HCT116 (cell line): ENCODE measurements around the gene CELF2. TPM values are rescaled to one million over a fixed set of nuclear protein-coding genes. Genes with fewer than 3 reads are reported as not detected.

Source experiments
- ATAC-seq: fragments of 200-7000 bp; cut with Tn5 transposase; 2 replicates; pipeline ENCODE4 v1.9.1; 2020; ENCODE audit warnings: mild to moderate bottlenecking, moderate library complexity
- BruUV-seq: library from RNA; stranded (reverse); fragments of 400-500 nt; replicated peaks from 2 replicates; lab custom pipeline; 2021; lab: Mats Ljungman, UMichigan
- CTCF ChIA-PET: fragments of 300-600 bp; sonication (Branson Sonifier 250); formaldehyde crosslinking; loops from one replicate; lab custom pipeline; 2021; ENCODE audit warnings: antibody characterized with exemption; lab: Charles Lee
- POLR2A ChIA-PET: fragments of 300-600, 350-600 bp; sonication (Branson Sonifier 250); formaldehyde crosslinking; loops from one replicate; lab custom pipeline; 2021; ENCODE audit warnings: antibody characterized with exemption; lab: Charles Lee
- RAD21 ChIA-PET, 2 experiments: fragments of 300-600 bp; sonication (Branson Sonifier 250); formaldehyde crosslinking; loops; one replicate each; lab custom pipeline; 2023; ENCODE audit warnings: low total read pairs in 2 of 2; ENCODE audit not compliant: uncharacterized antibody in 2 of 2, unreplicated experiment in 2 of 2, low non-redundant PET in 1 of 2; lab: Charles Lee
- DNase-seq: peaks from one replicate; pipeline ENCODE4 v3.0.0-alpha.2; 2010; ENCODE audit warnings: low read depth, low spot score
- H2AFZ ChIP-seq: fragments of 200-600 bp; shearing (Covaris generic), sonication (generic); 2 replicates; pipeline ENCODE4 v1.6.1; 2017; ENCODE audit warnings: low read depth, mixed run types, mixed read lengths, antibody characterized with exemption, low read length; ENCODE audit not compliant: poor library complexity, severe bottlenecking
- H3K27ac ChIP-seq: 2 replicates; pipeline ENCODE4 v1.5.1; 2012; ENCODE audit warnings: low read depth, low read length
- H3K27me3 ChIP-seq: fragments of 200-600 bp; sonication (generic); 2 replicates; pipeline ENCODE4 v1.6.1; 2016; ENCODE audit warnings: mixed run types, low read length, mixed read lengths; ENCODE audit not compliant: insufficient read depth
- H3K36me3 ChIP-seq, 2 experiments: fragments of 200-500 bp in 1 of 2; fragments of 200-600 bp in 1 of 2; sonication (Bioruptor generic) in 1 of 2; sonication (generic) in 1 of 2; 2 replicates each; pipeline versions ENCODE4 v1.5.1 to v1.6.1; 2014 to 2016; ENCODE audit warnings: low read length in 2 of 2, inconsistent platforms in 1 of 2, mixed read lengths in 1 of 2, mixed run types in 1 of 2; ENCODE audit not compliant: insufficient read depth in 2 of 2, control insufficient read depth in 1 of 2
- H3K4me1 ChIP-seq, 2 experiments: fragments of 200-600 bp in 1 of 2; sonication (generic) in 1 of 2; 2 replicates each; pipeline versions ENCODE4 v1.5.1 to v1.6.1; 2012 to 2017; ENCODE audit warnings: low read length in 2 of 2, inconsistent platforms in 1 of 2, mild to moderate bottlenecking in 1 of 2, mixed read lengths in 1 of 2, mixed run types in 1 of 2, moderate library complexity in 1 of 2; ENCODE audit not compliant: insufficient read depth in 2 of 2, control insufficient read depth in 1 of 2
- H3K4me2 ChIP-seq: fragments of 200-600 bp; sonication (generic); 2 replicates; pipeline ENCODE4 v1.6.1; 2017; ENCODE audit warnings: mixed run types, low read length, mixed read lengths
- H3K4me3 ChIP-seq, 2 experiments: fragments of 200-600 bp in 1 of 2; sonication (generic) in 1 of 2; replicated peaks in 1 of 2; 2 replicates each; pipeline ENCODE4 v1.5.1; 2011 to 2016; ENCODE audit warnings: low read length in 2 of 2, control low read depth in 1 of 2, low read depth in 1 of 2, mild to moderate bottlenecking in 1 of 2, mixed read lengths in 1 of 2, mixed run types in 1 of 2
- H3K79me2 ChIP-seq: fragments of 200-600 bp; sonication (generic); 2 replicates; pipeline ENCODE4 v1.6.1; 2017; ENCODE audit warnings: mild to moderate bottlenecking, mixed run types, low read length, moderate library complexity, mixed read lengths; ENCODE audit not compliant: insufficient read depth
- H3K9ac ChIP-seq: fragments of 200-600 bp; sonication (generic); 2 replicates; pipeline ENCODE4 v1.6.1; 2016; ENCODE audit warnings: low read length, mixed read lengths
- H3K9me2 ChIP-seq: fragments of 200-600 bp; sonication (generic), shearing (Covaris generic); 2 replicates; pipeline ENCODE4 v1.6.1; 2017; ENCODE audit warnings: mixed run types, mild to moderate bottlenecking, moderate library complexity; ENCODE audit not compliant: insufficient read depth
- H3K9me3 ChIP-seq, 2 experiments: fragments of 200-500 bp in 1 of 2; fragments of 200-600 bp in 1 of 2; sonication (Bioruptor generic) in 1 of 2; sonication (generic) in 1 of 2; 2 replicates each; pipeline ENCODE4 v1.6.1; 2014 to 2017; ENCODE audit warnings: low read length in 2 of 2, mixed read lengths in 2 of 2, inconsistent platforms in 1 of 2, low read depth in 1 of 2, mild to moderate bottlenecking in 1 of 2, mixed run types in 1 of 2, moderate library complexity in 1 of 2; ENCODE audit not compliant: control insufficient read depth in 1 of 2, insufficient read depth in 1 of 2
- H4K20me1 ChIP-seq: fragments of 200-600 bp; sonication (generic), shearing (Covaris generic); 2 replicates; pipeline ENCODE4 v1.6.1; 2017; ENCODE audit warnings: mixed run types, mild to moderate bottlenecking, moderate library complexity; ENCODE audit not compliant: insufficient read depth
- ELF1 ChIP-seq: IDR thresholded peaks from 2 replicates; pipeline ENCODE4 v1.6.1; 2012; ENCODE audit warnings: low read depth, borderline replicate concordance
- JUND ChIP-seq: IDR thresholded peaks from 2 replicates; pipeline ENCODE4 v1.6.1; 2012
- POLR2AphosphoS5 ChIP-seq: IDR thresholded peaks from 2 replicates; pipeline ENCODE4 v1.6.1; 2011; ENCODE audit warnings: mild to moderate bottlenecking, low read depth, low read length, moderate library complexity
- RAD21 ChIP-seq: IDR thresholded peaks from 2 replicates; pipeline ENCODE4 v1.6.1; 2012; ENCODE audit warnings: low read depth, mild to moderate bottlenecking
- SP1 ChIP-seq: IDR thresholded peaks from 2 replicates; pipeline ENCODE4 v1.6.1; 2012; ENCODE audit warnings: low read depth
- SRF ChIP-seq: IDR thresholded peaks from 2 replicates; pipeline ENCODE4 v1.6.1; 2012; ENCODE audit warnings: low read depth
- YY1 ChIP-seq: IDR thresholded peaks from 2 replicates; pipeline ENCODE4 v1.6.1; 2011; ENCODE audit warnings: low read length, low read depth, moderate library complexity, mild to moderate bottlenecking; ENCODE audit not compliant: insufficient replicate concordance; ENCODE audit errors: extremely low read depth
- ZFX ChIP-seq: fragments of 450-650 bp; IDR thresholded peaks from 2 replicates; pipeline ENCODE4 v1.6.1; 2017
- ZNF274 ChIP-seq: fragments of 200-500 bp; sonication (Bioruptor generic); IDR thresholded peaks from 2 replicates; pipeline ENCODE4 v1.6.1; 2014; ENCODE audit warnings: mild to moderate bottlenecking, low read depth, low read length, inconsistent platforms
- intact Hi-C: fragments of 100-400 bp; cut with micrococcal nuclease; formaldehyde crosslinking; loops from 2 replicates; pipeline ENCODE4 v1.10.0; 2022
- total RNA-seq: library from RNA; stranded (reverse); gene quantifications from one replicate; pipeline ENCODE4 v1.2.1, GENCODE V29; 2021; ENCODE audit not compliant: unreplicated experiment
- TF ChIP-seq, protein P1 (sequence below), 3 experiments: fragments of 200-600 bp in 1 of 3; sonication (generic) in 1 of 3; IDR thresholded peaks in 2 of 3; conservative IDR thresholded peaks in 1 of 3; 2 replicates each; pipeline ENCODE4 v1.5.1; 2012 to 2017; ENCODE audit warnings: low read depth in 2 of 3, low read length in 2 of 3, antibody characterized with exemption in 1 of 3, borderline replicate concordance in 1 of 3, control low read depth in 1 of 3, mild to moderate bottlenecking in 1 of 3, mixed read lengths in 1 of 3, mixed run types in 1 of 3, moderate library complexity in 1 of 3; ENCODE audit not compliant: insufficient read depth in 1 of 3
- TF ChIP-seq, protein P2 (sequence below): IDR thresholded peaks from 2 replicates; pipeline ENCODE4 v1.6.1; 2012
- TF ChIP-seq, protein P3 (sequence below): IDR thresholded peaks from 2 replicates; pipeline ENCODE4 v1.6.1; 2012
- TF ChIP-seq, protein P4 (sequence below): IDR thresholded peaks from 2 replicates; pipeline ENCODE4 v1.6.1; 2012; ENCODE audit warnings: low read depth

The CELF2 gene
- total RNA-seq, 1 experiment from 2014 or later = 0.66 TPM

DNA sequence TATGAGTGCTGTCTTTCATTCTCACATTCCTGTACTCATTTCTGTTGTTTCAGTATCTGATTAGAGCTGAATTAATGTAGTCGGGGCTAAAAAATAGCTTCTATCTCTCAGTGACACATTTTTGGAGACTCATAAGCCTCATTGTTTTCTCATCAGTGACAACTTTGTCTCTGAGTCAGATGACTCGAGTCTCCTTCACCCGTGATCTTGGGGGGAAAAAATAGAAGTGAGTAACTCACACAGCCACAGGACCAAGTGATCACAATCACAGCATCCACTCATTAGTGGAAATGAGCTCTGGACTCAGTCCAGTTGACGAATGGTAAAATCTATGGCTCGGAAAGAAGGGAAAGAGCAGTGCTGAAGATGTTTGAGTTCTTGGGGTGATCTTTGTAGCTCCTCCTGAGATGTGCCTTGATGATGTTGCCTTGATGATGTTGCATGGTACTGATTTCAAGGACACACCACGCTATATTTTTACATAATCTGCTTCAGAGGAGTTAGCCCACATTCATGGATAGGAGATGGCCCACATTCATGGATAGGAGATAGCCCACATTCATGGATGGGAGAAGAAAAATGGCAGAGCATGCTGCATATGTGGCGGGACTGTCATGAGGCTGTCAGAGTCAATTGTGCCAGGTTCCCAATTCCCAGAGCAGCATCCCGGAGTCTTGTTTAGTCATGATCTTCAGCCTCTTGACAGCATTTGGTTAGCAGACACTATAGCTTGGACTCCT, 214.7 kb downstream of the CELF2 start (continued):
- TF ChIP-seq, protein P1, sequence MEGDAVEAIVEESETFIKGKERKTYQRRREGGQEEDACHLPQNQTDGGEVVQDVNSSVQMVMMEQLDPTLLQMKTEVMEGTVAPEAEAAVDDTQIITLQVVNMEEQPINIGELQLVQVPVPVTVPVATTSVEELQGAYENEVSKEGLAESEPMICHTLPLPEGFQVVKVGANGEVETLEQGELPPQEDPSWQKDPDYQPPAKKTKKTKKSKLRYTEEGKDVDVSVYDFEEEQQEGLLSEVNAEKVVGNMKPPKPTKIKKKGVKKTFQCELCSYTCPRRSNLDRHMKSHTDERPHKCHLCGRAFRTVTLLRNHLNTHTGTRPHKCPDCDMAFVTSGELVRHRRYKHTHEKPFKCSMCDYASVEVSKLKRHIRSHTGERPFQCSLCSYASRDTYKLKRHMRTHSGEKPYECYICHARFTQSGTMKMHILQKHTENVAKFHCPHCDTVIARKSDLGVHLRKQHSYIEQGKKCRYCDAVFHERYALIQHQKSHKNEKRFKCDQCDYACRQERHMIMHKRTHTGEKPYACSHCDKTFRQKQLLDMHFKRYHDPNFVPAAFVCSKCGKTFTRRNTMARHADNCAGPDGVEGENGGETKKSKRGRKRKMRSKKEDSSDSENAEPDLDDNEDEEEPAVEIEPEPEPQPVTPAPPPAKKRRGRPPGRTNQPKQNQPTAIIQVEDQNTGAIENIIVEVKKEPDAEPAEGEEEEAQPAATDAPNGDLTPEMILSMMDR (IDR thresholded peaks at IDR 0.05 in 2 of 3, conservative IDR thresholded peaks at IDR 0.05 in 1 of 3; ENCODE audit: borderline replicate concordance in 1 of 3, insufficient read depth in 1 of 3, low read depth in 2 of 3, low read length in 2 of 3) = no peak
- TF ChIP-seq ZFX = no peak
- TF ChIP-seq, protein P2, sequence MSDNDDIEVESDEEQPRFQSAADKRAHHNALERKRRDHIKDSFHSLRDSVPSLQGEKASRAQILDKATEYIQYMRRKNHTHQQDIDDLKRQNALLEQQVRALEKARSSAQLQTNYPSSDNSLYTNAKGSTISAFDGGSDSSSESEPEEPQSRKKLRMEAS = no peak
- TF ChIP-seq RAD21 = no peak
- no peak for TF ChIP-seq JUND
- no peak for TF ChIP-seq SP1

DNA sequence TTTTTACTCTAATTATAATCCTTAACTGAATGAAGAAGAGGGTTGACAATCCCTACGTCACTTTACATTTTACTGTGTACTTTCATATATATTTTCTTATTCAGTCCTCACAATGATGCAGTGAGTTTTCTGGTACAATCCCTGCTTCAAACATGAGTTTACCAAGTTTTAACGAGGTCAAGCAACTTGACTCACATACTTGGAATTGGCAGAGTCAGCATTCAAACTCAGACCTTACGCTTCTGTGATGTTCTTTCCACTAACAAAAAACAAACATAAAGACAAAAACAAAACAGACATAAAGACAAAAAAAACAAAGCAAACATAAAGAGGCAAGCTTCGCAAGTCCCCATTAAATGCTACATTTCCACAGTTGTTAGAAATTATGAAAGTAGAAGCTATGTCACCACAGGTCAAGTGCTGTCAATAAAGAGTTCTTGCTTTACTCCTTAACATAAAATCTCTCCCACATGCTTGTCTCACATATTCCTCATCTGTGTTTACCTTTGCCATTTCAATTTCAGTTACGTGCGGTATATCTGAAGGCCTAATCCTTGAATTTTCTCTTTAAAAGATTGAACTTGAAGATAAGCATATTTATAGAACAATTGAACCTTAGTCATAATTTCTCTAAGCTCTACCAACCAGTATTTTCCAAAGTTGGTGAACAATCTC, 217.3 kb downstream of the CELF2 start:
- Histone ChIP-seq H3K36me3 (no peaks in the 10 kb centered on the region), H3K4me3 (no peak overlapping the region), H3K79me2 (no peaks in the 10 kb centered on the region), H3K9me2 (no peaks in the 10 kb centered on the region), H3K9ac (no peak overlapping the region), H3K4me1 (no peaks in the 10 kb centered on the region), H3K9me3 (no peaks in the 10 kb centered on the region), H3K4me2 (no peak overlapping the region), H3K27ac (no peak overlapping the region), H2AFZ (no peak overlapping the region), H3K27me3 (peaks cover 7% of the 10 kb centered on the region; the same call in 1 of the 2 replicates), H4K20me1 (no peaks in the 10 kb centered on the region)
- ATAC-seq (no peak), DNase-seq (no peak)
- CTCF ChIA-PET = no interaction called here
- RAD21 ChIA-PET = no interaction called here
- POLR2A ChIA-PET = no interaction called here
- intact Hi-C loops = no loop called here
- BruUV-seq = no TSS peak
- TF ChIP-seq ZNF274 (no peak), SP1 (no peak), ELF1 (no peak), YY1 (no peak), SRF (no peak), POLR2AphosphoS5 (no peak)
- TF ChIP-seq, protein P3, sequence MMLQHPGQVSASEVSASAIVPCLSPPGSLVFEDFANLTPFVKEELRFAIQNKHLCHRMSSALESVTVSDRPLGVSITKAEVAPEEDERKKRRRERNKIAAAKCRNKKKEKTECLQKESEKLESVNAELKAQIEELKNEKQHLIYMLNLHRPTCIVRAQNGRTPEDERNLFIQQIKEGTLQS = no peak
- TF ChIP-seq, protein P1 (IDR thresholded peaks at IDR 0.05 in 2 of 3, conservative IDR thresholded peaks at IDR 0.05 in 1 of 3; ENCODE audit: borderline replicate concordance in 1 of 3, insufficient read depth in 1 of 3, low read depth in 2 of 3, low read length in 2 of 3) = no peak
- TF ChIP-seq, protein P2 = no peak
- TF ChIP-seq, protein P4, sequence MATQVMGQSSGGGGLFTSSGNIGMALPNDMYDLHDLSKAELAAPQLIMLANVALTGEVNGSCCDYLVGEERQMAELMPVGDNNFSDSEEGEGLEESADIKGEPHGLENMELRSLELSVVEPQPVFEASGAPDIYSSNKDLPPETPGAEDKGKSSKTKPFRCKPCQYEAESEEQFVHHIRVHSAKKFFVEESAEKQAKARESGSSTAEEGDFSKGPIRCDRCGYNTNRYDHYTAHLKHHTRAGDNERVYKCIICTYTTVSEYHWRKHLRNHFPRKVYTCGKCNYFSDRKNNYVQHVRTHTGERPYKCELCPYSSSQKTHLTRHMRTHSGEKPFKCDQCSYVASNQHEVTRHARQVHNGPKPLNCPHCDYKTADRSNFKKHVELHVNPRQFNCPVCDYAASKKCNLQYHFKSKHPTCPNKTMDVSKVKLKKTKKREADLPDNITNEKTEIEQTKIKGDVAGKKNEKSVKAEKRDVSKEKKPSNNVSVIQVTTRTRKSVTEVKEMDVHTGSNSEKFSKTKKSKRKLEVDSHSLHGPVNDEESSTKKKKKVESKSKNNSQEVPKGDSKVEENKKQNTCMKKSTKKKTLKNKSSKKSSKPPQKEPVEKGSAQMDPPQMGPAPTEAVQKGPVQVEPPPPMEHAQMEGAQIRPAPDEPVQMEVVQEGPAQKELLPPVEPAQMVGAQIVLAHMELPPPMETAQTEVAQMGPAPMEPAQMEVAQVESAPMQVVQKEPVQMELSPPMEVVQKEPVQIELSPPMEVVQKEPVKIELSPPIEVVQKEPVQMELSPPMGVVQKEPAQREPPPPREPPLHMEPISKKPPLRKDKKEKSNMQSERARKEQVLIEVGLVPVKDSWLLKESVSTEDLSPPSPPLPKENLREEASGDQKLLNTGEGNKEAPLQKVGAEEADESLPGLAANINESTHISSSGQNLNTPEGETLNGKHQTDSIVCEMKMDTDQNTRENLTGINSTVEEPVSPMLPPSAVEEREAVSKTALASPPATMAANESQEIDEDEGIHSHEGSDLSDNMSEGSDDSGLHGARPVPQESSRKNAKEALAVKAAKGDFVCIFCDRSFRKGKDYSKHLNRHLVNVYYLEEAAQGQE = no peak
